H1 (cell line): ENCODE data around the gene APOBEC2. TPM values are rescaled to one million over a fixed set of nuclear protein-coding genes. Genes with fewer than 3 reads are reported as not detected.

Source experiments
- ASH2L ChIP-seq: fragments of 200-600, 300-600 bp; sonication (generic); IDR thresholded peaks from one replicate; pipeline ENCODE4 v1.7.1; 2017; ENCODE audit warnings: low read length
- CHD2 ChIP-seq: IDR thresholded peaks from 2 replicates; pipeline ENCODE4 v1.6.1; 2012; ENCODE audit warnings: low read length, improper control_type of control experiment
- EGR1 ChIP-seq: IDR thresholded peaks from 2 replicates; pipeline ENCODE4 v1.6.1; 2011; ENCODE audit warnings: low read depth, low read length, borderline replicate concordance
- HDAC6 ChIP-seq: IDR thresholded peaks from one replicate; pipeline ENCODE4 v1.7.1; 2012; ENCODE audit warnings: low read depth, mild to moderate bottlenecking, inconsistent platforms, low read length, moderate library complexity
- KDM4A ChIP-seq: IDR thresholded peaks from one replicate; pipeline ENCODE4 v1.7.1; 2012; ENCODE audit warnings: low read depth, mild to moderate bottlenecking, moderate library complexity, low read length, inconsistent platforms; ENCODE audit not compliant: severe bottlenecking
- KDM5A ChIP-seq: fragments of 200-600 bp; IDR thresholded peaks from 2 replicates; pipeline ENCODE4 v1.7.1; 2012; ENCODE audit warnings: mild to moderate bottlenecking, low read length, inconsistent platforms, mixed read lengths
- PHF8 ChIP-seq: fragments of 200-600 bp; sonication (generic); conservative IDR thresholded peaks from 2 replicates; pipeline ENCODE4 v1.7.1; 2012; ENCODE audit warnings: low read depth, mild to moderate bottlenecking, inconsistent platforms, low read length, moderate library complexity
- POLR2AphosphoS5 ChIP-seq: IDR thresholded peaks from 2 replicates; pipeline ENCODE4 v1.6.1; 2011; ENCODE audit warnings: low read depth, low read length
- RBBP5 ChIP-seq: IDR thresholded peaks from 2 replicates; pipeline ENCODE4 v1.7.1; 2012; ENCODE audit warnings: low read depth, mild to moderate bottlenecking, inconsistent platforms, low read length, moderate library complexity, borderline replicate concordance
- SIN3A ChIP-seq, 2 experiments: IDR thresholded peaks in 1 of 2; conservative IDR thresholded peaks in 1 of 2; 2 replicates each; pipeline ENCODE4 v1.6.1; 2011 to 2012; ENCODE audit warnings: low read length in 2 of 2, improper control_type of control experiment in 1 of 2, low read depth in 1 of 2, mild to moderate bottlenecking in 1 of 2
- SP1 ChIP-seq: IDR thresholded peaks from 2 replicates; pipeline ENCODE4 v1.6.1; 2011; ENCODE audit warnings: low read depth, low read length
- TAF1 ChIP-seq: IDR thresholded peaks from 2 replicates; pipeline ENCODE4 v1.6.1; 2011; ENCODE audit warnings: mild to moderate bottlenecking, low read depth, low read length
- TBP ChIP-seq: IDR thresholded peaks from 2 replicates; pipeline ENCODE4 v1.6.1; 2011; ENCODE audit warnings: low read depth, low read length, improper control_type of control experiment
- polyA plus RNA-seq, 7 experiments: library from polyadenylated mRNA; depleted of rRNA in 3 of 7; stranded (reverse) in 5 of 7; unstranded in 2 of 7; fragments of >200 nt in 5 of 7; fragments of 200-250 nt in 2 of 7; gene quantifications; 1 replicate in 5 of 7; 2 replicates in 1 of 7; 4 replicates in 1 of 7; pipeline versions ENCODE4 v1.2.1 to v1.2.3, GENCODE V29; 2011 to 2013; ENCODE audit warnings: missing spikeins in 2 of 7, mixed read lengths in 2 of 7
- total RNA-seq: library from RNA; stranded (reverse); fragmentation: NEBNext Ultra II Directional; extraction: Animal tissue kit (Norgen Biotek cat#: 25700); gene quantifications from 2 replicates; pipeline ENCODE4 v1.2.1, GENCODE V29; 2021

APOBEC2 gene
- total and polyA plus RNA-seq, 2 of the 8 experiments (the other 6 are each of a cell fraction or from before 2014, with no cell fraction given), result not detected

DNA sequence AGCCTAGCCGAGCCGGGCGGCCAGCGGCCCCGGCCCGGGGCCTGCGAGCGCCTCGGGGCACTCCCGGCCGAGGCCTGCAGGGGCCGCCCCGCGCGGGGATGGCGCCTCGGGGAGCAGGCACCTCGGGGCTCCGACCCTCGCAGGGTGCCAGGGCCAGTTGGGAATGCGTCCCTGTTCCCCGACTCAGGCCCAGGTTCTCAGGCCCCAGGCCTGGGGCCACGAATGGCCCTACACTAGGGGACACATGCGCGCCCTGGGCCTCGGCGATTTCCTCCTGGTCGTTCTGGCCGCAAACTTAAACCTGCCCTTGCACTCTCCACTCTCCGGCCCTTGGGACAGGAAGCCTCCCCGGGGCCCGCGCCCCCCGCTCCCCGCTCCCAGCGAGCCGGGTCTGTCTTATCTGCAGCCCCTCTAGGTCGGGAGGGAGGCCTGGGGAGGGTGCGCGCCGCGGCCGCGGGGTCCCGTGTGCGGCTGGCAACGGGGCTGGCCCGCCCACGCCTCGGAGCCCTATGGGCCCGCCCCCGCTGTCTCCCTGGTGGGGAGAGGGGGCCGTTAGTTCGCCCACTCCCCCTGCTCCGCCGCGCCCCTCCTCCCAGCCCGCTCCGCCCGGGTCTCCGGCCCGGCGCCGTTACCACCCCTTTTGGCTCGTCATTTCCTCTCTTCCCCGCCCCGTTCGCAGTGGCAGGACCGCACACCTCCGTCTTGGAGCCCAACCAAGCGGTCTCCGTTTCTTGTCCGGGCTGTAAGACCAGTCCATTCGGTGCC, 20.4 kb downstream of the APOBEC2 start (continued):
- no peak; the same call in 1 of the 2 replicates for TF ChIP-seq CHD2
- 0 out of 2 replicates have a peak, but pooled peaks have one; percentile 40 for TF ChIP-seq RBBP5
- 0 out of 2 replicates have a peak, but pooled peaks have one; percentile 42 for TF ChIP-seq TBP
- TF ChIP-seq KDM5A, result 0 out of 2 replicates have a peak, but pooled peaks have one; percentile 23
- TF ChIP-seq ASH2L, result peak; percentile 76
- peak; percentile 64 for TF ChIP-seq KDM4A
- TF ChIP-seq TAF1, result peak; percentile 62
- no peak for TF ChIP-seq SP1
- TF ChIP-seq SIN3A (conservative IDR thresholded peaks at IDR 0.05 in 1 of 2, IDR thresholded peaks at IDR 0.05 in 1 of 2; ENCODE audit: low read depth in 1 of 2, low read length in 2 of 2), result 0 out of 4 replicates have a peak, but pooled peaks have one; percentile 8 to 31
- TF ChIP-seq HDAC6, result no peak
- peak; percentile 94 for TF ChIP-seq EGR1
- TF ChIP-seq POLR2AphosphoS5, result peak; percentile 73
- TF ChIP-seq PHF8, result peak; percentile 82
- TF ChIP-seq, all 59 proteins: peak for 13
